NCI-H2196 treated with DMSO at 0.1 percent for 48 hours (cell line): ENCODE measurements around the gene CGB2.
"Not testable (repeated sequence)": the region's sequence is repeated elsewhere in the genome, so short reads cannot be mapped to it uniquely, and the experiment has no call there.

Source experiments
- DNase-seq: peaks from one replicate; lab custom pipeline; 2025; ENCODE audit not compliant: unreplicated experiment; lab: John Stamatoyannopoulos, UW

CGB2 gene

GRCh38 chr19:49030323-49030722 is 1.4 kb upstream of the CGB2 start:
- DNase-seq = not testable (repeated sequence)

- not testable (repeated sequence) for DNase-seq
These were observed 5.1 kb downstream of the CGB2 start, which contains the start of gene CGB1 for GRCh38 chr19:49036815-49037214. TSS of gene CGB1 (minus strand) at chr19:49036895. CDS start at chr19:49036711, 184 bp downstream.

- not testable (repeated sequence) for DNase-seq
These were observed 6.4 kb downstream of the CGB2 start for GRCh38 chr19:49038111-49038510.

- DNase-seq = not testable (repeated sequence)
These were observed 7.0 kb downstream of the CGB2 start for GRCh38 chr19:49038557-49039276.

GRCh38 chr19:49039736-49040135 is 8.0 kb downstream of the CGB2 start:
- DNase-seq = not testable (repeated sequence)

- no peak for DNase-seq
These were observed 10.5 kb downstream of the CGB2 start for GRCh38 chr19:49042177-49042576.

GRCh38 chr19:49042666-49043065 is 11.0 kb downstream of the CGB2 start:
- not testable (repeated sequence) for DNase-seq

- not testable (repeated sequence) for DNase-seq
These were observed 11.9 kb downstream of the CGB2 start, which contains the start of gene CGB5 for GRCh38 chr19:49043548-49043947. TSS of gene CGB5 (plus strand) at chr19:49043848. CDS start at chr19:49044210, 362 bp downstream.

- not testable (repeated sequence) for DNase-seq
These were observed 17.3 kb downstream of the CGB2 start, which contains the start of gene CGB8 for GRCh38 chr19:49049011-49049410. TSS of gene CGB8 (minus strand) at chr19:49049111. CDS start at chr19:49048739, 372 bp downstream.

GRCh38 chr19:49049834-49050233 is 18.1 kb downstream of the CGB2 start:
- DNase-seq = not testable (repeated sequence)

GRCh38 chr19:49050376-49051033 is 18.8 kb downstream of the CGB2 start:
- DNase-seq = not testable (repeated sequence)

- DNase-seq = no peak
These were observed 24.6 kb downstream of the CGB2 start for GRCh38 chr19:49056101-49056901.

- not testable (repeated sequence) for DNase-seq
These were observed 25.4 kb downstream of the CGB2 start for GRCh38 chr19:49056902-49057596.

- peak; percentile 31 for DNase-seq
These were observed 26.0 kb downstream of the CGB2 start, which contains the start of gene CGB7 for GRCh38 chr19:49057636-49058234. TSS of gene CGB7 (minus strand) at chr19:49057749. CDS start at chr19:49055375, 2,374 bp downstream.

GRCh38 chr19:49058562-49058961 is 26.9 kb downstream of the CGB2 start:
- DNase-seq = no peak

GRCh38 chr19:49059053-49059452 is 27.4 kb downstream of the CGB2 start:
- DNase-seq = no peak

GRCh38 chr19:49061000-49061399 is 29.3 kb downstream of the CGB2 start:
- no peak for DNase-seq

GRCh38 chr19:49061445-49061844 is 29.8 kb downstream of the CGB2 start:
- DNase-seq = no peak

- DNase-seq = no peak
These were observed 32.4 kb downstream of the CGB2 start for GRCh38 chr19:49064029-49064629.
